Measurements from ENCODE around the gene GRAMD1A.

DNA sequence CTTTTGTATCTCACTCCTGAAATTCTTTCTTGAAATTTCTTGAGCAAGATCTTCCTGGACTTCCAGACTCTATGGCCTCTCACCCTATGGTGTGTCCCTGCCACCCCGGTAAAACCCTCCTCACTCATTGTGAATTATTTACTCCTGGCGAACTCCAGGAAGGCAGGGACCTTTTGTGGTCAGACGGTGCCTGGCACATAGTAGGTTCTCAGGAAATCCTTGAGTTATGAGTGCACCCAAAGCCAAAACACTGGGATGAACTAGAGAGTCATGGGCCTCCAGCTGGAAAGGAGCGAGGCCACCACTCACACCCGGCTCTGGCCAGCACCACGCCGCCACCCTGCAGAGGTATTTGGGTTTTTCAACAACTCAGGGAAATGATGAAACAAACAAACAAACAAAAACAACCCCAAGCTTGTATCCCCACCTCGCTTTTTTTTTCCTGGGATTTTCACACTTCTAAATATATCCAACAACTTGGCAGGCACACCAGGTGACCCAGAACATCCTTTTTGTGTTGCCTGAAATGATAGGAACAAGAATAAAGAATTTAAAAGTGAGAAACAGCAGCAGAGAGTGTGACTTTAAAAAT, 52.6 kb downstream of the GRAMD1A start:
- TF ChIP-seq, protein P1, sequence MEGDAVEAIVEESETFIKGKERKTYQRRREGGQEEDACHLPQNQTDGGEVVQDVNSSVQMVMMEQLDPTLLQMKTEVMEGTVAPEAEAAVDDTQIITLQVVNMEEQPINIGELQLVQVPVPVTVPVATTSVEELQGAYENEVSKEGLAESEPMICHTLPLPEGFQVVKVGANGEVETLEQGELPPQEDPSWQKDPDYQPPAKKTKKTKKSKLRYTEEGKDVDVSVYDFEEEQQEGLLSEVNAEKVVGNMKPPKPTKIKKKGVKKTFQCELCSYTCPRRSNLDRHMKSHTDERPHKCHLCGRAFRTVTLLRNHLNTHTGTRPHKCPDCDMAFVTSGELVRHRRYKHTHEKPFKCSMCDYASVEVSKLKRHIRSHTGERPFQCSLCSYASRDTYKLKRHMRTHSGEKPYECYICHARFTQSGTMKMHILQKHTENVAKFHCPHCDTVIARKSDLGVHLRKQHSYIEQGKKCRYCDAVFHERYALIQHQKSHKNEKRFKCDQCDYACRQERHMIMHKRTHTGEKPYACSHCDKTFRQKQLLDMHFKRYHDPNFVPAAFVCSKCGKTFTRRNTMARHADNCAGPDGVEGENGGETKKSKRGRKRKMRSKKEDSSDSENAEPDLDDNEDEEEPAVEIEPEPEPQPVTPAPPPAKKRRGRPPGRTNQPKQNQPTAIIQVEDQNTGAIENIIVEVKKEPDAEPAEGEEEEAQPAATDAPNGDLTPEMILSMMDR (conservative IDR thresholded peaks at IDR 0.05; ENCODE audit: low read length) = no peak
- TF ChIP-seq EZH2phosphoT487 (IDR thresholded peaks at IDR 0.05; ENCODE audit: borderline replicate concordance) = no peak
